GM12878 (cell line): ENCODE results near the gene DLL1.

Source experiments
- GATAD2B ChIP-seq: fragments of 450-650 bp; conservative IDR thresholded peaks from 2 replicates; pipeline ENCODE4 v1.6.1; 2017; ENCODE audit warnings: low read depth, mild to moderate bottlenecking, moderate library complexity
- TF ChIP-seq, protein P1 (sequence below), 3 experiments: IDR thresholded peaks in 2 of 3; conservative IDR thresholded peaks in 1 of 3; 2 replicates each; pipeline ENCODE4 v1.5.1; 2011; ENCODE audit warnings: low read depth in 3 of 3, low read length in 3 of 3, mild to moderate bottlenecking in 3 of 3, control low read depth in 2 of 3, moderate library complexity in 2 of 3, inconsistent platforms in 1 of 3, mixed read lengths in 1 of 3; ENCODE audit not compliant: control insufficient read depth in 2 of 3, insufficient read depth in 1 of 3; ENCODE audit errors: extremely low read depth in 1 of 3

DNA sequence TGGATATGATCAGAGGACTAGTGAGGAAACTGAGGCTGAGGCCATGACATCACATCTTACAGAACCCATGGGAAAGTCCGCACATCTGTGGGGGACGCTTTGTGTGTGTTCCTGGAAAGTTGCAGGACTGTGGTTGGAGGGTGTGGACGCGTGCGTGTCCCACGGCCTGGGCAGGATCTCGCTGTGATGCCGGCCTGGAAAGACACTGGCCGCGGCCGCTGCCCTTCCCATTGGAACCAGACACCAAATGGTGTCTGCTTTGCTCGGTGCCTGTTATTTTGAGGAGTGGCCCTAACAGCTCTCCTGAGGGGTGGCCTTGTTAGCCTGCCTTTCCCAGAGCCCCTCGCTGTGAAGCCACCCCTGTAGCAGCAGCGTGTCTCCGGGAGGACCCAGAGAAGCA lies 41.1 kb downstream of the DLL1 start:
- TF ChIP-seq, protein P1, sequence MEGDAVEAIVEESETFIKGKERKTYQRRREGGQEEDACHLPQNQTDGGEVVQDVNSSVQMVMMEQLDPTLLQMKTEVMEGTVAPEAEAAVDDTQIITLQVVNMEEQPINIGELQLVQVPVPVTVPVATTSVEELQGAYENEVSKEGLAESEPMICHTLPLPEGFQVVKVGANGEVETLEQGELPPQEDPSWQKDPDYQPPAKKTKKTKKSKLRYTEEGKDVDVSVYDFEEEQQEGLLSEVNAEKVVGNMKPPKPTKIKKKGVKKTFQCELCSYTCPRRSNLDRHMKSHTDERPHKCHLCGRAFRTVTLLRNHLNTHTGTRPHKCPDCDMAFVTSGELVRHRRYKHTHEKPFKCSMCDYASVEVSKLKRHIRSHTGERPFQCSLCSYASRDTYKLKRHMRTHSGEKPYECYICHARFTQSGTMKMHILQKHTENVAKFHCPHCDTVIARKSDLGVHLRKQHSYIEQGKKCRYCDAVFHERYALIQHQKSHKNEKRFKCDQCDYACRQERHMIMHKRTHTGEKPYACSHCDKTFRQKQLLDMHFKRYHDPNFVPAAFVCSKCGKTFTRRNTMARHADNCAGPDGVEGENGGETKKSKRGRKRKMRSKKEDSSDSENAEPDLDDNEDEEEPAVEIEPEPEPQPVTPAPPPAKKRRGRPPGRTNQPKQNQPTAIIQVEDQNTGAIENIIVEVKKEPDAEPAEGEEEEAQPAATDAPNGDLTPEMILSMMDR (IDR thresholded peaks at IDR 0.05 in 2 of 3, conservative IDR thresholded peaks at IDR 0.05 in 1 of 3; ENCODE audit: control insufficient read depth in 2 of 3, extremely low read depth in 1 of 3, insufficient read depth in 1 of 3, low read depth in 3 of 3, low read length in 3 of 3), result no peak
- no peak for TF ChIP-seq GATAD2B
